ENCODE data around the gene CDK19. TPM values are rescaled to one million over a fixed set of nuclear protein-coding genes. Genes with fewer than 3 reads are reported as not detected.

The CDK19 gene
- total RNA-seq, 2 donors from 2014 or later = 17.1 to 17.7 TPM

DNA sequence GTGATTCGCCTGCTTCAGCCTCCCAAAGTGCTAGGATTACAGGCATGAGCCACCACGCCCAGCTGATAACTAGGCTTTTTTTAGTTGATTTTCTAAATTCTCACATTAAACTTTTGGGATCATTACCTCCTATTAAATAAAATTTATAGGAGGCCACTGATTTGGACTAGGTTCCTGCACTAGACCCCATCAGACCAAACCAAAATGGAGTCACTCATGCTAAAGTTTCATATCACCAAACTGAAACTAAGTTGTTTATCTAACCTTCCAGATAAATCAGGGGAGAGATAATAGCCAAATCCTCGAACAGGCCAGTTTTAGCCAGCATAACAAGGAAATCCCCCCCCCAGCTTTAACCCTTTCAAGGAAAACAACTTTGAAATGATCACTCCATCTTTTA is 240.5 kb downstream of the CDK19 start:
- Mint-ChIP-seq H3K27ac (no peak overlapping the region), H3K4me1 (peaks cover 2% of the 10 kb centered on the region), H3K4me3 (no peak overlapping the region), H3K36me3 (ENCODE audit: low read depth) (peaks cover 3% of the 10 kb centered on the region), H3K27me3 (no peaks in the 10 kb centered on the region)
- DNase-seq (no peak), ATAC-seq (no peak)
- no peaks in the 10 kb centered on the region for H3K9me3 ChIP-seq (ENCODE audit: control insufficient read depth, low read length, poor library complexity, severe bottlenecking)

DNA sequence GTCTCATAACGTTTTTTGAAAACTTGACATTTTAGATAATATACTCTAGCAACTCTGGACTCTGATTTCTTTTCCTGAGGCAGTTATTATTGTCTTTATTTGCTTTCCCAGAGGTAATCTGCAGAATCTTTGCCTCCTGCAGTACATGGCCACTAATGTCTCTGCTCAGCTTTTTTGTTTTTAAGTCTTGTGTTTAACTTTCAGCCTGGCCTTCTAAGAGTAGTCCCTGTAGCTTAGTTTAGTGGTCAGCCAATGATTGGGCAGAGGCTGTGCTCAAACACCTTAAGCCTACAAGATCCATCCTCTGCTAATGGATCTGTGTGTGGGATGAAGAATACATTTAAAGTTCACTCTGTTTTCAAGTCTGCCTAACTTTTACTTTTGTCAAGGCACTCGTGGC is 241.7 kb downstream of the CDK19 start:
- H3K4me1 Mint-ChIP-seq = peaks cover 2% of the 10 kb centered on the region
- peaks cover 3% of the 10 kb centered on the region for H3K36me3 Mint-ChIP-seq (ENCODE audit: low read depth)
- DNase-seq (no peak), ATAC-seq (no peak)
- peak overlapping the region; percentile 66 for H3K27ac Mint-ChIP-seq
- H3K9me3 ChIP-seq (ENCODE audit: control insufficient read depth, low read length, poor library complexity, severe bottlenecking) = no peaks in the 10 kb centered on the region
- H3K27me3 Mint-ChIP-seq = no peaks in the 10 kb centered on the region
- no peak overlapping the region for H3K4me3 Mint-ChIP-seq

DNA sequence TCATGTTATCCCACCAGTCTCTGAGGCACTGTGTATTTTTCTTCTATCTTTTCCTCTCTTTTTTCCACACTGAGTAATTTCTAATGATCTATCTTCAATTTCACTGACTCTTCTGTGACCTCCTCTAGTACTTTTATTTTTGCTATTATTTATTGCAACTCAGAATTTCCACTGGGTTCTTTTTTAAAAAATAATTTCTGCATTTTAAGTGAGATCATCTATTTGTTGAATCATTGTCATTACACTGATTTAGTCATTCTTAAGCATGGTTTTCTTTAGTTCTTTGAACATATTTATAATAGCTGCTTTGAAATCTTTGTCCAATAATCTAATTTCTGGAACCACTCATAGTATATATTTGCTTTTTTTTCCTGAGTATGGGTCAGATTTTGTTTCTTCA is 242.1 kb downstream of the CDK19 start:
- Mint-ChIP-seq H3K27ac (peak overlapping the region; percentile 66), H3K4me3 (no peak overlapping the region), H3K36me3 (ENCODE audit: low read depth) (peaks cover 3% of the 10 kb centered on the region), H3K27me3 (no peaks in the 10 kb centered on the region), H3K4me1 (peaks cover 4% of the 10 kb centered on the region)
- H3K9me3 ChIP-seq (ENCODE audit: control insufficient read depth, low read length, poor library complexity, severe bottlenecking) = no peaks in the 10 kb centered on the region
- DNase-seq (no peak), ATAC-seq (no peak)

DNA sequence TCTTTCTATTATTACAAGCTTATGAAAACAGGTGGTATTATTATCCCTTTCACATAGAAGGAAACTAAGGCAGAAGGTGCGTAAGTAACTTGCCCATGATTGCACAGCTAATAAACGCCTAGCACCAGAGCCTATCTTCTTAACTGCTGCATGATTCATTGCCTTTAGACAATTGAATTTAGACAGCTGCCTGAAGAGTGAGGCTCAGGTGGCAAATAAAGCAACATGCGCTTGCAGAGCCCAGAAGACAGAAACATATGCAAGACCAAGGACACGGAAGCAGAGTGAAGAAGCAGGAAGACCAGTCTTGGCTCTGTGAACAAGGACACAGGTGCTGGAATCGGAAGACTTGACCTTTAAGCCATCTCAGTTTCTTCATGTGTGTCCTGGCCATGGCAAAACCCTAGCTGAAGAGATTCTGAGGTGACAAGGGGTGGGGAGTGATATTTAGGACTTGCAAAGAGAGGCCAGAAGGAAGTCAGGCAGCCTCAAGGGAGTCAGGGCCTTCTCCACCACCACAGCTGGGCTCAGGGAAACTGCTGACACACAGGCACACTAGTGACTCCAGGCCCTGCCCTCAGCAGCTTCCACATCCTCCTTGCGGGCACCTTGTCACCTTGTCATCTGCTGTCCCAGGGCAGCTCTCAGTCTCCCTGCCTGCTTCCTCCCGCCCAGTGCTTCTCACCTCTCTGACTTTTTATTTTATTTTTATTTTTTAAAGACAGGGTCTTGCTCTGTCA is 247.1 kb downstream of the CDK19 start:
- Mint-ChIP-seq H3K27ac (peak overlapping the region; percentile 81), H3K36me3 (ENCODE audit: low read depth) (no peaks in the 10 kb centered on the region), H3K4me3 (peak overlapping the region; percentile 68), H3K27me3 (no peaks in the 10 kb centered on the region), H3K4me1 (peaks cover 13% of the 10 kb centered on the region)
- DNase-seq (no peak), ATAC-seq (peak; percentile 61)
- no peaks in the 10 kb centered on the region for H3K9me3 ChIP-seq (ENCODE audit: control insufficient read depth, low read length, poor library complexity, severe bottlenecking)

DNA sequence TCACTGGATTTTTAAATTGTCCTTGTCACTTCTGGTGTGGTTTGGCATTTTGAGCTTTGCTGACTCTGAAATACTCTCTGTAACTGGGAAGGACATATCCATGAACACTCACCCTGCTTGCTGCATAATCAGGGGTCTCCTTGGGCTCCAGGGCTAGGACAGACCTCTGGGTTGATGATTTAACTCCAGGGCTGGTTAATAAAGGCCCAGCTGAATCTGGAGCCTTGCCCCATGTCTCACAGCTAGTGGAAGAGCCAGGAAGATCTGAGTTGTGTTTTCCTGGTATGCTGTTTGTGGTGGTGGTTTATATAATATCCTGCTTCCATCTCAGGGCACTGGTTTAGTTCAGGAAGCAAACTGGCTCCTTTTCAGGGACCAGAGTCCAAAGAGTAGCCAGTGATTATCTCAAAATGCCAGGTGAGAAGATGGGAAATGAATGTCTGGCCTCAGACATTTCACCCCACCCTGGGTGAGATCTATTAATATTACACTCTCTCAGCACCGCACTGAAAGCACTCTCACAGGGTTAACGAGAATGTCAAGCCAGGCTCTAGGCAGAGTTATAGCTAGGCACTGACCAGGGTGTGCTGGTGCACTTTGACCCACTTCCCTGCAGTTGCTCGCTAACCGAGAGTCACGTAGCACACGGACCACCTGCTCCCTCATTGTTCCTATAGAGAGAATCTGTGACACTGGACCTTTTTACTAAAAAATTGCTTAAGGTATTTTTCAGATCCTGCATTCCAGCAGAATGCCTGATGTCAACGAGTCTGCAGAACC is 248.7 kb downstream of the CDK19 start:
- H3K4me3 Mint-ChIP-seq = no peak overlapping the region

DNA sequence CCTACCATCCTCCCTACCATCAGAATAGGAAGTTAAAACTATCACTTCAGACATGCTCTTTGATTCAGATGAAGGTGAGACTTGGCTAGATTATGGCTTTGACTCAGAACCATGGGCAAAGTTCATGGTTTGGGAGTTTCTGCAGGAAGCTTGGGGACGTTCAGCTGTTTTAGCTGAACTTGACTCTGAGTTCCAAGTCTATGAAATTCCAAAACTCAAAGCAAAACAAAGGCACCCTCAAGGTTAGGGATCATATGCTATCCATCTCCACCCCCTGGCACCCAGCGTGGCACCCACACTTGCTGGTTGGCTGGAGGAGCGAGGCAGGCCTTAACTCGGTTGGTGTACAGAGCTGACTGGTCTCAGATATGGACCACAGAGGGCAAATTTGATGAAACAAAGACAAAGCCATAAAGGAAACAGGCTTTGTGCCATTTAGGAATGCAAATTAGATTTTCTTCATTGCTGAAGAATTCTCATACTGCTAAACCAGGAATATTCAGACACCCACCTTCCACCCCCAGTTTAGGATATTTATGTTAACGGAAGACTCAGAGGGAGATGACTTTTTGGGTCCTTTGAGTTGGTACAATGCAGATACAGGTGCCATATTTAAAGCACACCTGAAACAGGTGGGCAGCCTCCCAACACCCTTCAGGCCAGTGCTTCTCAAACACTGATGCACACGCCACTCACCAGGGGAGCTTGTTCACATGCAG is 250.4 kb downstream of the CDK19 start:
- peaks cover 22% of the 10 kb centered on the region for H3K4me1 Mint-ChIP-seq
- H3K36me3 Mint-ChIP-seq (ENCODE audit: low read depth) = no peaks in the 10 kb centered on the region
- no peak for DNase-seq
- H3K27me3 Mint-ChIP-seq = no peaks in the 10 kb centered on the region
- no peak for ATAC-seq
- no peak overlapping the region for H3K27ac Mint-ChIP-seq
- no peak overlapping the region for H3K4me3 Mint-ChIP-seq
- no peaks in the 10 kb centered on the region for H3K9me3 ChIP-seq (ENCODE audit: control insufficient read depth, low read length, poor library complexity, severe bottlenecking)

More for the DNA sequence above, 248.7 kb downstream of the CDK19 start:
- H3K36me3 Mint-ChIP-seq (ENCODE audit: low read depth) = no peaks in the 10 kb centered on the region
- no peaks in the 10 kb centered on the region for H3K27me3 Mint-ChIP-seq
- ATAC-seq (no peak), DNase-seq (no peak)
- H3K27ac Mint-ChIP-seq = peak overlapping the region; percentile 49
- peaks cover 14% of the 10 kb centered on the region for H3K4me1 Mint-ChIP-seq
- no peaks in the 10 kb centered on the region for H3K9me3 ChIP-seq (ENCODE audit: control insufficient read depth, low read length, poor library complexity, severe bottlenecking)

DNA sequence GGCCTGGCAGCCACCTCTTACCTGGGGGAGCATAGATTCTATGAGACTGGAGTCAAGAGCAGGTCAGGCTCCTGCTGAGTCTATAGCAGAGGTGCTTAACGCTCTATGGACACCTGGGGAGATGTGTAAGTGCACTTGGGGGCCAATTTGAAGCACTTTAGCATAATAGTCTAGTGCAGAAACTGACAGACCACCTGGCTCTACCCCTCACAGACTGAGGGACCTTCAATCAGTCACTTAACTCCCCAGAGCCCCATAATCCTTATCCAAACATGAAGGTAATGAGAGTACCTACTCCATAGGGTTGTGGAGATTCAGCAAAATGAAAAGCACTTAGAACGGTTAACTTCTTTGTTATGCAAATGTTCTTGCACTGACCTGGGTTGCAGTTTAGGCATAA is 251.6 kb downstream of the CDK19 start:
- Mint-ChIP-seq H3K36me3 (ENCODE audit: low read depth) (no peaks in the 10 kb centered on the region), H3K27ac (peak overlapping the region; percentile 8), H3K4me3 (no peak overlapping the region), H3K4me1 (peaks cover 24% of the 10 kb centered on the region), H3K27me3 (no peaks in the 10 kb centered on the region)
- H3K9me3 ChIP-seq (ENCODE audit: control insufficient read depth, low read length, poor library complexity, severe bottlenecking) = peaks cover 2% of the 10 kb centered on the region
- no peak for ATAC-seq
- no peak for DNase-seq

DNA sequence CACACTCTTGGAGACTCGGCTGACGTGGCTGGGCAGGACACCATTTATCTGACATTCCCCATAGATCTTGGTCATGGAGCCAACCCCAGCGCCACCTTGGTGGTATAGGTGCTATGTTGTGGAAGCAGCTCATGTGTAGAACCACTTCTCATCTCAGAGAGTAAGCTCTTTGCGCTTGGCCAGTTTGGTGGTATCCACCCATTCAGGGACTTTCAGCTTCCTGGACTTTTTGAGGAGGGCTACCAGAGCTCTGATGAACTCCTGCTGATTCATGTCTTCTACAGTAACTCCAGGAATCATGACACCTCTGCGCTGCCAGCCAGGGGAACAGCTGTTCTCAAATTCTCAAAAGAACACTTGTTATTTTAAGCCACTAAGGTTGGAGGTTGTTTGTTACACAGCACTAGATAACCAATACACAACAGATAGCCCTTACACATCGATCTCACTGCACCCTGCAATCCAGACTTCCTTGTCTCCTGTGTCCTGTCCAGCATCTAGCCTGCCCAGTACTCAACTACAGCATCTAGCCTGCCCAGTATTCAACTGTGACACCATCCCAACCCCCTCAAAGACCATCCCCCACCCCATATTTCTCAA is 252.9 kb downstream of the CDK19 start:
- peaks cover 18% of the 10 kb centered on the region for H3K4me1 Mint-ChIP-seq
- no peak overlapping the region for H3K4me3 Mint-ChIP-seq
- H3K27ac Mint-ChIP-seq = peak overlapping the region; percentile 8

DNA sequence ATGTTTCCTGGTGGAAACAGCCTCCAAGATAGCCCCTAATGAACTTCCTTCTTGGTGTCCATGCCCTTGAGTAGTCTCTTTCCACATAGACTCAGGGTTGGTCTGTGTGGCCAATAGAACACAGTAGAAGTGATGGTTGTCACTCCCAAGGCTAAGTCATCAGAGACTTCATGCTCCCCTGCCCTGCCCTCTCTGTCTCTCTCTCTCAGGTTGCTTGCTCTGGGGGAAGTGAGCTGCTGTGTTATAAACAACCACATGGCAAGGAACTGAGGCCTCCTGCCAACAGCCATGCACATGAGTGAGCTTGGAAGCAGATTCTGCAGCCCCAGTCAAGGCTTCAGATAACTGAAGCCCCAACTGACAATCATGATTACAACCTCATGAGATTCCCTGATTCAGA is 253.6 kb downstream of the CDK19 start:
- Mint-ChIP-seq H3K36me3 (ENCODE audit: low read depth) (no peaks in the 10 kb centered on the region), H3K4me1 (peaks cover 18% of the 10 kb centered on the region), H3K4me3 (no peak overlapping the region), H3K27me3 (no peaks in the 10 kb centered on the region), H3K27ac (no peak overlapping the region)
- ATAC-seq = peak; percentile 44
- no peak for DNase-seq
- H3K9me3 ChIP-seq (ENCODE audit: control insufficient read depth, low read length, poor library complexity, severe bottlenecking) = peaks cover 2% of the 10 kb centered on the region

More for the DNA sequence above, 252.9 kb downstream of the CDK19 start:
- Mint-ChIP-seq H3K36me3 (ENCODE audit: low read depth) (no peaks in the 10 kb centered on the region), H3K27me3 (no peaks in the 10 kb centered on the region)
- no peak for ATAC-seq
- DNase-seq = no peak
- H3K9me3 ChIP-seq (ENCODE audit: control insufficient read depth, low read length, poor library complexity, severe bottlenecking) = peaks cover 2% of the 10 kb centered on the region

DNA sequence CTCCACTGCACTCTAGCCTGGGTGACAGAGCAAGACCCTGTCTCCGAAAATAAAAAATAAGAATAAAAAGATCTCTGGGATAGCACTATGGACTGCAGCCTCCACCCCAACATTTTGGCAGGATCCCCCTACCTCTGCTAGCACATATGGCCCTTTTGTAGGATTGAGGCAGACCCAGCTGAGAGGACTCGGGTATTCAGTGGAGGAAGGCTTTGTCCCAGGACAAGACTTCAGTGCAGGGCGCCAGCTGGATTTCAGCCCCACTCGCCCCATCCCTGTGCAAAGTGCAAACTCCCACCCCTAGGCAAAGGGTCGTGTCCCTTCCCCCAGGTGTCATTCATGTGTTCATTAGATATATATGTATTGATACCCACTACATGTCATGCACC is 254.3 kb downstream of the CDK19 start:
- ATAC-seq (no peak), DNase-seq (no peak)
- no peaks in the 10 kb centered on the region for H3K27me3 Mint-ChIP-seq
- peak overlapping the region; percentile 67 for H3K27ac Mint-ChIP-seq
- H3K4me3 Mint-ChIP-seq = peak overlapping the region; percentile 51
- H3K4me1 Mint-ChIP-seq = peaks cover 23% of the 10 kb centered on the region
- H3K36me3 Mint-ChIP-seq (ENCODE audit: low read depth) = no peaks in the 10 kb centered on the region
- H3K9me3 ChIP-seq (ENCODE audit: control insufficient read depth, low read length, poor library complexity, severe bottlenecking) = peaks cover 2% of the 10 kb centered on the region

DNA sequence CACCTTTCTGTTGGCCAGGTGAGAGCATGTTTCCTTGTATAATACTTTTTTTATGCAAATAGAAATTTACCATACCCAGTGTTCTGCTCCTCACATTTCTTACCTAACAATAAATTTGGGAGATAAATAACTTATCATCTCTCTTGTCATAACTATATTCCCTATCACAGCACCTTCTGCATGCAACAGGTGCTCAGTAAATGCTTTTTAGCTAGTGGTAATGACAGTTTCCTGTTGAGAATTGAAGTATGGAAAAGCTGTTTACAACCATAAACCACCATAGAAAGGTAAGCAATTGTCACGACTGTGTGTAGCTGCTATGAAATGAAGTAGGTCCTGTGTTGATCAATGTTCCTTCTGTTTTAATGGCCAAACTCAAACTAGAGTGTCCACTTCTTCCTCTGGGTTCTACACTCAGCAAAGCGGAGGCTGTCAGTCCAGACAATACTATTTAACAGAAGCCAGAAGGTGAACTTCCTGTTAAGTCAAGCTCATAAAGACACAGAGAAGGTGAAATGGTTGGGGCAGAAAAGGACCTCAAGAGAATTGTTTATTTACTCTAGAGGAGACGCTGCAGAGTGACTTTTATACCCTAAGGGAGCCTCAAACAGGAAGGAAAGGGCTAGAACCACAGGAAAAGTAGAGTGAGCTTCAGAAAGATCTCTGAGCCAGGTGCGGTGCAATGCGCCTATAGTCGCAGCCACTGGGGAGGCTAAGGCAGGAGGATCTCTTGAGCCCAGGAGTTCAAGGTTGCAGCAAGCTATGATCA is 254.8 kb downstream of the CDK19 start:
- Mint-ChIP-seq H3K4me3 (peak overlapping the region; percentile 51), H3K27me3 (no peaks in the 10 kb centered on the region), H3K4me1 (peaks cover 28% of the 10 kb centered on the region), H3K27ac (peak overlapping the region; percentile 67), H3K36me3 (ENCODE audit: low read depth) (no peaks in the 10 kb centered on the region)
- DNase-seq (no peak), ATAC-seq (peak; percentile 83)
- H3K9me3 ChIP-seq (ENCODE audit: control insufficient read depth, low read length, poor library complexity, severe bottlenecking) = peaks cover 2% of the 10 kb centered on the region

Data from T-helper 17 cell (primary cell).